H9 (cell line): ENCODE measurements around the gene LRRC42. TPM values are rescaled to one million over a fixed set of nuclear protein-coding genes. Genes with fewer than 3 reads are reported as not detected.

ENCODE experiments used
- DNase-seq: peaks from one replicate; pipeline ENCODE4 v3.0.0-alpha.2; 2017
- H2AFZ ChIP-seq: one replicate; pipeline ENCODE4 v1.6.1; 2013; ENCODE audit warnings: mild to moderate bottlenecking, low read length, control low read depth, moderate library complexity
- H2AK5ac ChIP-seq: 2 replicates; pipeline ENCODE4 v1.6.1; 2013; ENCODE audit warnings: low read length, control low read depth, mixed read lengths; ENCODE audit not compliant: insufficient read length
- H2BK120ac ChIP-seq: one replicate; pipeline ENCODE4 v1.6.1; 2013; ENCODE audit warnings: low read depth, mild to moderate bottlenecking, low read length, control low read depth, inconsistent platforms; ENCODE audit not compliant: poor library complexity, severe bottlenecking
- H2BK12ac ChIP-seq: 2 replicates; pipeline ENCODE4 v1.6.1; 2013; ENCODE audit warnings: low read length, control low read depth, mixed read lengths, low read depth; ENCODE audit not compliant: insufficient read length
- H2BK15ac ChIP-seq: 2 replicates; pipeline ENCODE4 v1.6.1; 2013; ENCODE audit warnings: low read depth, low read length, control low read depth
- H2BK20ac ChIP-seq: one replicate; pipeline ENCODE4 v1.6.1; 2013; ENCODE audit warnings: low read depth, mild to moderate bottlenecking, low read length, control low read depth, inconsistent platforms; ENCODE audit not compliant: poor library complexity, severe bottlenecking
- H2BK5ac ChIP-seq: 2 replicates; pipeline ENCODE4 v1.6.1; 2013; ENCODE audit warnings: low read length, control low read depth, mixed read lengths; ENCODE audit not compliant: insufficient read length
- H3K14ac ChIP-seq: 2 replicates; pipeline ENCODE4 v1.6.1; 2013; ENCODE audit warnings: low read length, control low read depth; ENCODE audit not compliant: insufficient read depth
- H3K18ac ChIP-seq: 2 replicates; pipeline ENCODE4 v1.6.1; 2013; ENCODE audit warnings: low read depth, mild to moderate bottlenecking, mixed read lengths, low read length, control low read depth; ENCODE audit not compliant: insufficient read length
- H3K23ac ChIP-seq: 2 replicates; pipeline ENCODE4 v1.6.1; 2013; ENCODE audit warnings: low read length, control low read depth, mixed read lengths, low read depth; ENCODE audit not compliant: insufficient read length
- H3K23me2 ChIP-seq: 2 replicates; pipeline ENCODE4 v1.6.1; 2013; ENCODE audit warnings: low read depth, mild to moderate bottlenecking, mixed read lengths, low read length, control low read depth; ENCODE audit not compliant: insufficient read length, poor library complexity, severe bottlenecking
- H3K27ac ChIP-seq: 2 replicates; pipeline ENCODE4 v1.5.1; 2013; ENCODE audit warnings: low read length, control low read depth, mixed read lengths, low read depth; ENCODE audit not compliant: insufficient read length
- H3K27me3 ChIP-seq: 2 replicates; pipeline ENCODE4 v1.6.1; 2013; ENCODE audit warnings: low read length, control low read depth, inconsistent platforms; ENCODE audit not compliant: insufficient read depth
- H3K4ac ChIP-seq: 2 replicates; pipeline ENCODE4 v1.6.1; 2013; ENCODE audit warnings: low read depth, mild to moderate bottlenecking, control low read depth, inconsistent platforms, low read length, moderate library complexity
- H3K4me1 ChIP-seq: 2 replicates; pipeline ENCODE4 v1.6.1; 2013; ENCODE audit warnings: low read length, control low read depth, inconsistent platforms; ENCODE audit not compliant: insufficient read depth
- H3K4me2 ChIP-seq: 2 replicates; pipeline ENCODE4 v1.6.1; 2013; ENCODE audit warnings: low read length, control low read depth, mixed read lengths; ENCODE audit not compliant: insufficient read length, insufficient read depth
- H3K56ac ChIP-seq: 2 replicates; pipeline ENCODE4 v1.6.1; 2013; ENCODE audit warnings: low read depth, mild to moderate bottlenecking, mixed read lengths, low read length, control low read depth; ENCODE audit not compliant: insufficient read length
- H3K79me1 ChIP-seq: 2 replicates; pipeline ENCODE4 v1.6.1; 2013; ENCODE audit warnings: low read depth, mild to moderate bottlenecking, moderate library complexity, low read length, control low read depth, inconsistent platforms; ENCODE audit not compliant: insufficient read depth, poor library complexity, severe bottlenecking
- H3K79me2 ChIP-seq: 2 replicates; pipeline ENCODE4 v1.6.1; 2013; ENCODE audit warnings: low read length, control low read depth, inconsistent platforms; ENCODE audit not compliant: insufficient read depth
- H3K9ac ChIP-seq: 2 replicates; pipeline ENCODE4 v1.6.1; 2013; ENCODE audit warnings: low read length, control low read depth, mixed read lengths; ENCODE audit not compliant: insufficient read length; ENCODE audit errors: extremely low read depth
- H3K9me3 ChIP-seq: one replicate; pipeline ENCODE4 v1.6.1; 2013; ENCODE audit warnings: low read depth, low read length, inconsistent platforms; ENCODE audit not compliant: control insufficient read depth
- H3T11ph ChIP-seq: one replicate; pipeline ENCODE4 v1.6.1; 2013; ENCODE audit warnings: mild to moderate bottlenecking, low read length, control low read depth, inconsistent platforms
- H4K20me1 ChIP-seq: one replicate; pipeline ENCODE4 v1.6.1; 2013; ENCODE audit not compliant: control insufficient read depth, insufficient read length, insufficient read depth
- H4K5ac ChIP-seq: 2 replicates; pipeline ENCODE4 v1.6.1; 2013; ENCODE audit warnings: low read depth, mild to moderate bottlenecking, mixed read lengths, low read length, control low read depth; ENCODE audit not compliant: insufficient read length
- H4K8ac ChIP-seq: replicated peaks from 2 replicates; pipeline ENCODE4 v1.6.1; 2013; ENCODE audit warnings: low read length, control low read depth, mixed read lengths, low read depth; ENCODE audit not compliant: insufficient read length
- H4K91ac ChIP-seq: 2 replicates; pipeline ENCODE4 v1.6.1; 2013; ENCODE audit warnings: low read depth, mild to moderate bottlenecking, moderate library complexity, mixed read lengths, low read length, control low read depth; ENCODE audit not compliant: insufficient read length
- H3K27ac Mint-ChIP-seq, 3 experiments: 2 replicates in 2 of 3; 3 replicates in 1 of 3; pipeline ENCODE4 v1.8.0; 2020 to 2021; ENCODE audit warnings: mixed read lengths in 3 of 3, mild to moderate bottlenecking in 1 of 3, moderate library complexity in 1 of 3
- H3K27me3 Mint-ChIP-seq: 2 replicates; pipeline ENCODE4 v1.8.0; 2021; ENCODE audit warnings: low read depth, mild to moderate bottlenecking, moderate library complexity, mixed read lengths
- H3K36me3 Mint-ChIP-seq, 3 experiments: 2 replicates in 2 of 3; 3 replicates in 1 of 3; pipeline ENCODE4 v1.8.0; 2020 to 2021; ENCODE audit warnings: low read depth in 3 of 3, mixed read lengths in 3 of 3; ENCODE audit not compliant: insufficient read depth in 1 of 3
- H3K4me1 Mint-ChIP-seq, 2 experiments: 2 replicates each; pipeline ENCODE4 v1.8.0; 2020; ENCODE audit warnings: mixed read lengths in 2 of 2
- H3K4me3 Mint-ChIP-seq, 2 experiments: 2 replicates in 1 of 2; 3 replicates in 1 of 2; pipeline ENCODE4 v1.8.0; 2020 to 2021; ENCODE audit warnings: mild to moderate bottlenecking in 2 of 2, mixed read lengths in 2 of 2, moderate library complexity in 1 of 2
- H3K9me3 Mint-ChIP-seq, 2 experiments: 2 replicates in 1 of 2; 3 replicates in 1 of 2; pipeline ENCODE4 v1.8.0; 2020; ENCODE audit warnings: mild to moderate bottlenecking in 2 of 2, mixed read lengths in 2 of 2, moderate library complexity in 1 of 2
- CTCF ChIP-seq: fragments of 200-600 bp; sonication (generic); conservative IDR thresholded peaks from 3 replicates; pipeline ENCODE4 v1.8.0; 2021; ENCODE audit warnings: antibody characterized with exemption, mild to moderate bottlenecking
- WGBS: extraction: QIAGEN DNeasy Blood & Tissue Kit; methylation state at CpG from one replicate; pipeline ENCODE4 v1.1.7; 2013; ENCODE audit warnings: missing lambda C conversion rate, low lambda C conversion rate, mixed read lengths; ENCODE audit not compliant: insufficient read length; ENCODE audit errors: extremely low coverage; 5-methylcytosine and 5-hydroxymethylcytosine counted together
- total RNA-seq: library from RNA; stranded (reverse); gene quantifications from 2 replicates; pipeline ENCODE4 v1.2.1, GENCODE V29; 2021

Gene LRRC42
- total RNA-seq, 1 experiment from 2014 or later: 36.3 TPM

DNA sequence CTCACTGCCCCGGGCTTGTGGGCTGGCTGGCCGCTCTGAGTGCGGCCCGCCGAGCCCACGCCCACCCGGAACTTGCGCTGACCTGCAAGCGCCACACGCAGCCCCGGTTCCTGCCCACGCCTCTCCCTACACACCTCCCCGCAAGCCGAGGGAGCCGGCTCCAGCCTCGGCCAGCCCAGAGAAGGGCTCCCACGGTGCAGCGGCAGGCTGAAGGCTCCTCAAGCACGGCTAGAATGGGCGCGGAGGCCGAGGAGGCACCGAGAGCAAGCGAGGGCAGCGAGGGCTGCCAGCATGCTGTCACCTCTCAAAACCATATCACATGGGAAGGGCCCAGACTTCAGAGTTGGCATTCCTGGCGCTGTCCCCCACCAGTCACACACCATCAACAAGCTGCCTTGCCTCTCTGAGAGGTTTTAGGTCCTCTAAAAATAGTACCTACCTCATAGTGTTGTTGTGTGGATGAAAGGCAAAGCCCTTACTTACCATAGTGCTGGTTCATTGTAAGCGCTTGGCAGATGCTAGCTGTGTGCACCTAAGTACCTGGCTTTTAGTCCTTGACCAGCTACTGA is 58.4 kb downstream of the LRRC42 start:
- Histone ChIP-seq H3K27me3 (no peaks in the 10 kb centered on the region), H3K79me2 (no peaks in the 10 kb centered on the region)

More for the DNA sequence above, 58.4 kb downstream of the LRRC42 start:
- no peak overlapping the region for H2AK5ac ChIP-seq
- Mint-ChIP-seq H3K4me3 (no peak overlapping the region), H3K27me3 (peaks cover 9% of the 10 kb centered on the region), H3K9me3 (peaks cover 8 to 11% of the 10 kb centered on the region in 2 experiments; a peak in 4 of 5 replicates), H3K36me3 (no peaks in the 10 kb centered on the region; a peak in 1 of 7 replicates), H3K4me1 (no peaks in the 10 kb centered on the region), H3K27ac (no peak overlapping the region)
- WGBS: no CpG with 5 or more reads among the region's 27 CpGs
- no peak overlapping the region for H2BK15ac ChIP-seq
- H3K27ac ChIP-seq: no peak overlapping the region
- no peak overlapping the region for H3K9ac ChIP-seq
- no peaks in the 10 kb centered on the region for H4K20me1 ChIP-seq
- no peak for DNase-seq
- no peak overlapping the region for H3K4ac ChIP-seq
- H3K4me1 ChIP-seq: no peaks in the 10 kb centered on the region
- no peak overlapping the region for H2AFZ ChIP-seq
- H4K8ac ChIP-seq: no peak overlapping the region
- H3K56ac ChIP-seq: no peak overlapping the region
- H2BK12ac ChIP-seq: no peak overlapping the region
- no peak overlapping the region for H3K14ac ChIP-seq
- no peaks in the 10 kb centered on the region for H3K23me2 ChIP-seq
- no peaks in the 10 kb centered on the region for H3K79me1 ChIP-seq
- H2BK120ac ChIP-seq: no peak overlapping the region
- no peak overlapping the region for H4K91ac ChIP-seq
- H3K23ac ChIP-seq: no peak overlapping the region
- no peak overlapping the region for H2BK20ac ChIP-seq
- no peaks in the 10 kb centered on the region for H3K9me3 ChIP-seq
- H3T11ph ChIP-seq: no peak overlapping the region
- no peak overlapping the region for H2BK5ac ChIP-seq
- H4K5ac ChIP-seq: no peak overlapping the region
- no peak for TF ChIP-seq CTCF
- no peak overlapping the region for H3K4me2 ChIP-seq
- no peak overlapping the region for H3K18ac ChIP-seq
